MCF 10A (cell line): ENCODE results near the gene CABLES2. TPM values are rescaled to one million over a fixed set of nuclear protein-coding genes. Genes with fewer than 3 reads are reported as not detected.

Experiments used
- BruUV-seq: library from RNA; stranded (reverse); fragments of 400-500 nt; replicated peaks from 2 replicates; lab custom pipeline; 2021; lab: Mats Ljungman, UMichigan
- CTCF ChIA-PET: fragments of 300-600 bp; sonication (Branson Sonifier 250); formaldehyde crosslinking; extraction: SDS; loops from one replicate; lab custom pipeline; 2021; ENCODE audit warnings: antibody characterized with exemption, inconsistent platforms; lab: Yijun Ruan, JAX
- POLR2A ChIA-PET: fragments of 300-600, 350-650 bp; sonication (Branson Sonifier 250); formaldehyde crosslinking; extraction: SDS; loops from one replicate; lab custom pipeline; 2020; ENCODE audit warnings: antibody characterized with exemption, inconsistent platforms; lab: Yijun Ruan, JAX
- DNase-seq: peaks from one replicate; pipeline ENCODE4 v3.0.0-alpha.2; 2018; ENCODE audit not compliant: unreplicated experiment
- H3K27ac Mint-ChIP-seq: one replicate; pipeline ENCODE4 v1.8.0; 2022; ENCODE audit warnings: mild to moderate bottlenecking, low read depth, mixed read lengths; ENCODE audit not compliant: unreplicated experiment
- H3K27me3 Mint-ChIP-seq: one replicate; pipeline ENCODE4 v1.8.0; 2022; ENCODE audit warnings: mixed read lengths; ENCODE audit not compliant: insufficient read depth, unreplicated experiment
- H3K36me3 Mint-ChIP-seq: one replicate; pipeline ENCODE4 v1.8.0; 2022; ENCODE audit warnings: mild to moderate bottlenecking, moderate library complexity, mixed read lengths; ENCODE audit not compliant: insufficient read depth, unreplicated experiment
- H3K4me1 Mint-ChIP-seq: one replicate; pipeline ENCODE4 v1.8.0; 2022; ENCODE audit warnings: mixed read lengths; ENCODE audit not compliant: insufficient read depth, unreplicated experiment
- H3K4me3 Mint-ChIP-seq: one replicate; pipeline ENCODE4 v1.8.0; 2022; ENCODE audit warnings: mild to moderate bottlenecking, moderate library complexity, mixed read lengths; ENCODE audit not compliant: unreplicated experiment
- H3K9me3 Mint-ChIP-seq: one replicate; pipeline ENCODE4 v1.8.0; 2022; ENCODE audit warnings: mixed read lengths; ENCODE audit not compliant: unreplicated experiment
- CTCF ChIP-seq: fragments of 200-600 bp; IDR thresholded peaks from one replicate; pipeline ENCODE4 v1.8.0; 2022; ENCODE audit warnings: antibody characterized with exemption, mild to moderate bottlenecking; ENCODE audit not compliant: unreplicated experiment
- intact Hi-C: fragments of 100-400 bp; cut with micrococcal nuclease; formaldehyde crosslinking; loops from 2 replicates; pipeline ENCODE4 v1.14.1; 2022
- total RNA-seq: library from RNA; stranded (reverse); gene quantifications from 2 replicates; pipeline ENCODE4 v1.2.3, GENCODE V29; 2022

Gene CABLES2
- total RNA-seq, 1 experiment from 2014 or later = 1.5 TPM

DNA sequence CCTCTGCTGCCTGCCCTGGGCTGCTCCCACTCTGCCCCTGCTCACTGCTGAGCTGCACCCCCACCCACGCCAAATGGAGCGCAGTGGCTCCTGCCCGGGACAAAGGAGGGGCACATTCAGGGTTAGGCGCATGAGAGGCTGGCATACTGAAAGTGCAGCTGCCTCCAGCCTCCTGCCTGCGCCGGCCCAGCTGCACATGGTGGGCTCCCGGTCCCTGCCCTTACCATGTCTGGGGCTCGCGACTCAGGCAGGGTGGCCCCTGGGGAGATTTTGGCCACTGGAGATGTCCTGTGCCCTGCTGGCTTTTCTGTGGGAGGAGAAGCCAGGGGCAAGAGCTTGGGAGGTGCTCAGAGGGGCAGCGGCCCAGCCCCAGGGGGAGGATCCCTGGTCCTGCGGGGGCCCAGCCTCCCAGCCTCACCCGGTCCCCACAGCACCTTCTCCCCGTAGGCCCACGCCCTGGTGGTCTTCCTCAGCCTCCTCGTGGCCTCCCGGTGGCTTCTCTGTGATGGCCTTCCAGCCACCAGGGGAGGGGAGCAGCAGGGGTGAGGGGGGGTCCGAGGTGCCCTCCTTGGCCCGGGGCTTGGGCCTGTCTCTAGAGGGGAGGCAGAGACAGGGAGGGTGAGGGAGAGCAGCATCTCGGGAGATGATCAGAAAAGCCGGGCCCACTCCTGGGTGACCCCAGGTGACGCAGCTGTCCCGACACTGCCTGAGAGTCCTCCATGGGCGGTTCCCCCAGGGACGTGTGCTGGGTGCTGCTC is 8.4 kb upstream of the CABLES2 start:
- CTCF ChIA-PET = interaction anchor here (1.3 kb wide), 1 partner anchor 84 kb away, joined by 3 read pairs; no protein-coding TSS in a partner anchor
- H3K4me1 Mint-ChIP-seq = no peaks in the 10 kb centered on the region
- no peaks in the 10 kb centered on the region for H3K36me3 Mint-ChIP-seq
- no peak overlapping the region for H3K27ac Mint-ChIP-seq
- no peak for DNase-seq
- intact Hi-C loops = no loop called here
- no peaks in the 10 kb centered on the region for H3K9me3 Mint-ChIP-seq
- H3K27me3 Mint-ChIP-seq = peaks cover 9% of the 10 kb centered on the region
- no TSS peak for BruUV-seq
- TF ChIP-seq CTCF = no peak
- H3K4me3 Mint-ChIP-seq = no peak overlapping the region
- POLR2A ChIA-PET = interaction anchor here (0.6 kb wide), 1 partner anchor 9 kb away, joined by 3 read pairs; no protein-coding TSS in a partner anchor

GRCh38 chr20:62413896-62414481 is 6.9 kb upstream of the CABLES2 start:
- Mint-ChIP-seq H3K36me3 (no peaks in the 10 kb centered on the region), H3K4me3 (no peak overlapping the region), H3K4me1 (peaks cover 6% of the 10 kb centered on the region), H3K9me3 (no peaks in the 10 kb centered on the region), H3K27ac (no peak overlapping the region), H3K27me3 (no peaks in the 10 kb centered on the region)
- ChIA-PET POLR2A (no interaction called here), CTCF (interaction anchor here (1.3 kb wide), 1 partner anchor 86 kb away, joined by 3 read pairs; no protein-coding TSS in a partner anchor)
- peak; percentile 15 for TF ChIP-seq CTCF
- no TSS peak for BruUV-seq
- no peak for DNase-seq
- intact Hi-C loops = no loop called here

GRCh38 chr20:62413025-62413570 is 6.0 kb upstream of the CABLES2 start:
- no peaks in the 10 kb centered on the region for H3K9me3 Mint-ChIP-seq
- H3K27ac Mint-ChIP-seq = no peak overlapping the region
- H3K27me3 Mint-ChIP-seq = no peaks in the 10 kb centered on the region
- no peak for TF ChIP-seq CTCF
- no peak for DNase-seq
- peaks cover 6% of the 10 kb centered on the region for H3K4me1 Mint-ChIP-seq
- no peaks in the 10 kb centered on the region for H3K36me3 Mint-ChIP-seq
- ChIA-PET POLR2A (no interaction called here), CTCF (interaction anchor here (0.8 kb wide), 1 partner anchor 173 kb away, joined by 3 read pairs; no protein-coding TSS in a partner anchor)
- intact Hi-C loops = no loop called here
- H3K4me3 Mint-ChIP-seq = no peak overlapping the region
- BruUV-seq = no TSS peak
